HUES6 (cell line): ENCODE measurements around the gene NF1.

Source experiments
- H3K27ac ChIP-seq: 2 replicates; pipeline ENCODE4 v1.7.0; 2013; ENCODE audit warnings: low read depth, mild to moderate bottlenecking, low read length, inconsistent platforms
- H3K27me3 ChIP-seq: 2 replicates; pipeline ENCODE4 v1.6.1; 2013; ENCODE audit warnings: low read length; ENCODE audit not compliant: control insufficient read depth, insufficient read depth
- H3K36me3 ChIP-seq: 2 replicates; pipeline ENCODE4 v1.6.1; 2013; ENCODE audit warnings: low read length; ENCODE audit not compliant: control insufficient read depth, insufficient read depth
- H3K4me1 ChIP-seq: 2 replicates; pipeline ENCODE4 v1.6.1; 2013; ENCODE audit warnings: low read length; ENCODE audit not compliant: control insufficient read depth, insufficient read depth
- H3K4me3 ChIP-seq: 2 replicates; pipeline ENCODE4 v1.5.1; 2013; ENCODE audit warnings: low read depth, low read length
- H3K9ac ChIP-seq: one replicate; pipeline ENCODE4 v1.6.1; 2013; ENCODE audit warnings: mild to moderate bottlenecking, low read length
- H3K9me3 ChIP-seq: 2 replicates; pipeline ENCODE4 v1.6.1; 2013; ENCODE audit warnings: low read depth, low read length; ENCODE audit not compliant: control insufficient read depth, insufficient read depth

Gene NF1

DNA sequence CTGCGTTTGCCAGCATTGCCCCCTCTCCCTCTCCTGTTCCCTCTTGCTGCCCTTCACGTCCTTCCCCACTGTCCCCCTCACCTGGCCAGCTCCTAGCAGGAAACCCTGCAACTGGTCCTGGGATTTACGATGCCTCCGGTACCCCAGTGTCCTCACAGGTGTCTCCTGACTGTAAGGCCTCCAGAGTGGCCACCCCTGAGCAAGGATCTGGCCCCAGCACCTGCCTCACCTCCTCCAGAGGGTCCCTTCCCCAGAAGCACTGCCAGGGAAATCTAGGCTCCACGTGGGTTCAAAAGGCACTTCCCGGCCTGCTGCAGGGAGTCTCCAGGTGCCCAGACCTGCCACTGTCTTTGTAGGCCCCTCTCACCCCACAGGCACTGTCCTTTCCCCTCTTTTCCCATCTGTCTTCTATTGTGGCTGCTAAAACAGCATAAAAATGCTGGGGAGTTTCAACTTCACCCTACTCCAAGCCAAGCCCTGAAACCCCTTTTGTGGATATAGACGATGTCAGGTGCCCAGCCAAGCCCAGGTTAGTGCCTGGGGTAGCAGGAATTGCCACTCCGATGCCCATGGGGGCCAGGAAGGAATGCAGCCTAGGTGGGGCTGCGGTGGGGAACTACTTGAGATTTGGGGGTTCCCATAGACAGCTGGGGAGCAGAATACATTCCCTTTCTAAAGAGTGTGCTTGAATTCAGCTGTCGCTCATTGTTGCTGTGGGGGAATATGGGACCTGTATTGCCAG lies 322.4 kb downstream of the NF1 start:
- peaks cover 18% of the 10 kb centered on the region for H3K4me1 ChIP-seq
- no peak overlapping the region for H3K4me3 ChIP-seq
- H3K27ac ChIP-seq = no peak overlapping the region
- H3K9ac ChIP-seq = no peak overlapping the region
- H3K9me3 ChIP-seq = no peaks in the 10 kb centered on the region
- no peaks in the 10 kb centered on the region for H3K36me3 ChIP-seq
- no peaks in the 10 kb centered on the region for H3K27me3 ChIP-seq

DNA sequence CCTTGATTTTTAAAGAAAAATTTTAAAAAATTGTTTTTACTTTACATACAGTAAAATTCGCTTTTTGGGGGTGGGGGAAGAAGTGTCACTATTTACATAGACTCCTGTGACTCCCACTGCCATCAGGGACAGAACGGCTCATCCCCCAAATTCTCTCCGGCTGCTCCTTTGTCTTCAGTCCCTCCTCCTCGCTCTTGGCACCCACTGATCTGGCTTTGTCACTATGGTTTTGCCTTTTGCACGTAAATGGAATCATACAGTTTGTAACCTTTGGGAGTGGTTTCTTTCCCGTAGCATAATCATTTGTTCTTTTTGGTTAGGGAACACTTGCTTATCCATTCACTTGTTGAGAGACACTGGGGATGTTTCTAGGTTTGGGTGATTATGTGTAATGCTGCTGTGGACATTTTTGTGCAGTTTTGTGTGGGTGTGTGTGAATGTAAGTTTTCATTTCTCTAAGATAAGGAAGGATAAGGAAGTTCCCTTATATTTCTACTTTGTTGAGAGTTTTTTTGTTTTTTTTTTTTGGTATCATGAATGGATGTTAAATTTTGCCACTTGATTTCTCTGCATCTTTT lies 324.1 kb downstream of the NF1 start:
- no peaks in the 10 kb centered on the region for H3K9me3 ChIP-seq
- peaks cover 12% of the 10 kb centered on the region for H3K4me1 ChIP-seq
- H3K36me3 ChIP-seq = no peaks in the 10 kb centered on the region
- H3K9ac ChIP-seq = no peak overlapping the region
- no peak overlapping the region for H3K4me3 ChIP-seq
- H3K27ac ChIP-seq = no peak overlapping the region
- no peaks in the 10 kb centered on the region for H3K27me3 ChIP-seq

DNA sequence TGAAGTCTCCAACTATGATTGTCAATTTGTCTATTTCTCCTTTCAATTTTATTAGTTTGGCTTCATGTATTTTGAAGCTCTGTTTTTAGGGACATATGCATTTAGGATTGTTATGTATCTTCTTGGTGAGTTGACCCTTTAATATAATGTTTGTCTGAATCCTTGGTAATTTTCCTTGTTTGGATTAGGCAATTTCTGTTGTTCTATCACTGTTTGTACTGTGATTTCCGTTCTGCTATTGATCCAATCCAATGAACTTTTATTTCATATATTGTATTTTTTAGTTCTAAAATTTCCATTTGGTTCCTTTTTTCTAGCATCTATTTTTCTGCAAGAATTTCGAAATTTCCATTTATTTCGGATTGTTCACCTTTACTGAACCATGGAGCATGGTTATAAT lies 327.7 kb downstream of the NF1 start:
- peaks cover 20% of the 10 kb centered on the region for H3K4me1 ChIP-seq
- H3K9me3 ChIP-seq = no peaks in the 10 kb centered on the region
- H3K9ac ChIP-seq = no peak overlapping the region
- H3K36me3 ChIP-seq = no peaks in the 10 kb centered on the region
- H3K4me3 ChIP-seq = no peak overlapping the region
- no peaks in the 10 kb centered on the region for H3K27me3 ChIP-seq
- H3K27ac ChIP-seq = no peak overlapping the region

DNA sequence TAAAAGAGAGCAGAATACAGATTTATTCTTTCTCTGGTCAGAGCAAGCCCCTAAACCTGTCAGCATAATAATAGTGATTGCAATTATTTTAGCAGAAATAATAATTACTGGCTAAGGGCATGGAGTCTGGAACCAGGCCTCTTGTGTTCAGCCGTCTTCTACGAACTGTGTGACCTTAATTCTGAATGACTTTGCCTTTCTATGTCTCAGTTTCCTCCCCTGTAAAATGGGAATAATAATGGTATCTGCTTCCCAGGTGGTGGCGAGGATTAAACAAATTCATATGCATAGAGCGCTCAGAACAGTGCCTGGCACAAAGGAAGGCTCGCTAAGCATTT lies 330.1 kb downstream of the NF1 start:
- Histone ChIP-seq H3K4me3 (no peak overlapping the region), H3K4me1 (peaks cover 15% of the 10 kb centered on the region), H3K9me3 (no peaks in the 10 kb centered on the region), H3K27ac (no peak overlapping the region), H3K27me3 (no peaks in the 10 kb centered on the region), H3K9ac (no peak overlapping the region), H3K36me3 (no peaks in the 10 kb centered on the region)

DNA sequence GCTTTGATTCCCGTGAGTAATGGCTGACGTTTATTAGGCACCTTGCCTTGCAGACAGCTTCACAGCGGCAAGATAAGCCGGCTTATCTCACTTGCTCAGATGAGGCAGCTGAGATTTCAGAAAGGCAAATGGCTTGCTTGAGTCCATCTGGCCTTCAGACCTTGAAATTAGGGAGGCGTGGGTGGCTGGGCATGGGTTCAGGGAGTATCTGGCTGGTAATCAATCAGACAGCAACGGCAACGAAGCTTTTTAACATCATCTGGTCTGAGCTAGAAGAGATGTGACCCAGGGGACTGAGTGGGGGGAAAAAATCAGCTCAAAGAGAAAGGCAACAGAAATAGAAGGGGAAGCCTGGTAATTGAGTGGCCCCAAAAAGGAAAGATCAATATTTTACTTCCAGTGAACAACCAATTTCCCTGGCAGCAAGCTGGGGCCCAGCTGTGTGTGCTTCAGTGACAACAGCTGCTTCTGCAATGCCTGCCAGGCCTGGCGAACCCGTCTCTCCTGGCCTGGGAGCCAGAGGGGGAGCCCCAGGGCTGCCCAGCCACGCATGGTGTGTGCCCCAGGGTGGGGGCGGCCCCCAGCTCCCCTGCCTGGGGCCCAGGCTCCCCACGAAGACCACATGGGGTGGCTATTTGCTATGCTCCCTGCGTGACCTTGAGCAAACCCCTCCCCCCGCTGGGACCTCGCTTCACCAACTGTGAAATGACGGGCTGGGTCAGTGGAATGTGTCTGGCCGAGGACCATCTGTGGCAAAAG lies 330.7 kb downstream of the NF1 start:
- no peaks in the 10 kb centered on the region for H3K9me3 ChIP-seq
- H3K9ac ChIP-seq = peak overlapping the region; percentile 52
- H3K36me3 ChIP-seq = no peaks in the 10 kb centered on the region
- no peaks in the 10 kb centered on the region for H3K27me3 ChIP-seq
- H3K27ac ChIP-seq = no peak overlapping the region
- H3K4me1 ChIP-seq = peaks cover 15% of the 10 kb centered on the region
- no peak overlapping the region for H3K4me3 ChIP-seq
